NCI-H82 treated with DMSO at 0.1 percent for 48 hours (cell line): ENCODE measurements around the gene SFMBT1.

Experiments
- DNase-seq: peaks from one replicate; lab custom pipeline; 2025; ENCODE audit not compliant: unreplicated experiment; lab: John Stamatoyannopoulos, UW

SFMBT1 gene, protein sequence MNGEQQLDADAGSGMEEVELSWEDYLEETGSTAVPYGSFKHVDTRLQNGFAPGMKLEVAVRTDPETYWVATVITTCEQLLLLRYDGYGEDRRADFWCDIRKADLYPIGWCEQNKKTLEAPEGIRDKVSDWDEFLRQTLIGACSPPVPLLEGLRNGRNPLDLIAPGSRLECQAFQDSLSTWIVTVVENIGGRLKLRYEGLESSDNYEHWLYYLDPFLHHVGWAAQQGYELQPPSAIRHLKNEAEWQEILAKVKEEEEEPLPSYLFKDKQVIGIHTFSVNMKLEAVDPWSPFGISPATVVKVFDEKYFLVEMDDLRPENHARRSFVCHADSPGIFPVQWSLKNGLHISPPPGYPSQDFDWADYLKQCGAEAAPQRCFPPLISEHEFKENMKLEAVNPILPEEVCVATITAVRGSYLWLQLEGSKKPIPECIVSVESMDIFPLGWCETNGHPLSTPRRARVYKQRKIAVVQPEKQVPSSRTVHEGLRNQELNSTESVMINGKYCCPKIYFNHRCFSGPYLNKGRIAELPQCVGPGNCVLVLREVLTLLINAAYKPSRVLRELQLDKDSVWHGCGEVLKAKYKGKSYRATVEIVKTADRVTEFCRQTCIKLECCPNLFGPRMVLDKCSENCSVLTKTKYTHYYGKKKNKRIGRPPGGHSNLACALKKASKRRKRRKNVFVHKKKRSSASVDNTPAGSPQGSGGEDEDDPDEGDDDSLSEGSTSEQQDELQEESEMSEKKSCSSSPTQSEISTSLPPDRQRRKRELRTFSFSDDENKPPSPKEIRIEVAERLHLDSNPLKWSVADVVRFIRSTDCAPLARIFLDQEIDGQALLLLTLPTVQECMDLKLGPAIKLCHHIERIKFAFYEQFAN

DNA sequence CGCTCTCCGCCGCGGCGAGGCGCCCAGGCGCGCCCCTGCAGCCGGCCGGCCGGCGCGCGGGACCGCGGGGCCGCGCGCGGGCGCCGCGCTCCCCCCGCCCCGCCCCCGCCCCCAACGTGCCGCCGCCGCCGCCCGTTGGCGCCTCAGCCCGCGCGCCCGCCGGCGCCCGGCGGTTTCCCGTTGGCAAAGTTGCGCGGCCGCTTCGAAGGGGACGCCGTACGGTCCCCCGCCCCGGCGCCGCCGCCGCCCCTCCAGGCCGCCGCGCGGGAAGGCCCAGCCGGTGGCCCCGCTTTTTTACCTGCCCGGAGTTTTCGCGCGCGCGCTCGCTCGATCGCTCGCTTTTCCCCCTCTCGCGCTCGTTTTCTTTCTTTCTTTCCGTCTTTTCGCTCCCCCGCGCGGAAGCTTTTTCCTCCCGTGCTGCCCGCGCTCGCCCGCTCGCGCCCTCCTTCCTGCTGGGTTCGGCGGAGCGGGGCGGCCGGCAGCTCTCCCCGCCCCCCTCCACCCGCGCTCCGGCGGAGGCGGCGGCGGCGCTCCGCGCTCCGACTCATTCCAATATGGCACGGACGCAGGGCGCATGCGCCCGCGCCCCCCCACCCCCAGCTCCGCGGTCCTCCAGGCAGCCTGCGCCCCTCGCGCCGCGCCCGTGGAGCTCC is at the start of gene SFMBT1:
SFMBT1 (minus strand) TSS at position 556 of the 653 bp plus-strand sequence. CDS start 76,945 bp downstream, outside the sequence.
- DNase-seq: peak; percentile 30

DNA sequence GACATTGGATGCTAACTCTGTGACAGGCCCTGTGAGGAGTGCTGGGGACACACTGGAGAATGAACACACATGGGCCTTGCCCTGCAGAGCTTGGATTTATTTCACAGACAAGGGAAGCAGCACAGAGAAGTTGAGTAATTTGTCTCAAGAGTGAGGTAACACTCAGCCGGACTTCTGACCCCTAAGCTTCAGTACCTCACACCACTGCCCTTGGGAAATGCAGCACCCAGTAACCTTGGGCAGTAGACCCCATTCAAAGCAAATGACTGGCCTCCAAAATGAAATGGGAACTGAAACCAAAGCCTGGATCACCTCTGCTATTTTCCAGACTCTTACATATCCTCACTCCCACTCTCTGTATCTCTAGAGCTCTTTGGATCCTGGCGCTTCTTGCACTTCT is 47.1 kb upstream of the SFMBT1 start:
- no peak for DNase-seq

DNA sequence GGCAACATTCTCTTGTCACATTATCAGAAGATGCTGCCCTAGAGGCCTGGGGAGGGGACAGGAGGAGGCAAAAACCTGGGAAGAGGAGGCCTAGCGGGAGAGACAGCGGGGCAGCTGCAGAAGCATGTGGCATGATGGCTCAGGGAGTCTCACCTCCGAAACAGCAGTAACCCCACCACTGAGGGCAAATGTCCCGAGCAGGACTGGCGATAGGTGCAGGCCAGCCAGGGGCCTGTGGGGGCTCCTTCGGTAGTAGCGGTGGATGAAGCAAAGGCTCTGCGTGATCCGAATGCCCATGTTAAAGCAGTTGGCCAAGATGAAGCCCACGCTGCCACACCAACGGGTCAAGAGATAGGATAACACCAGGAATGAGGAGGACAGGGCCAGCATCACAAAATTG is 46.3 kb upstream of the SFMBT1 start:
- no peak for DNase-seq

DNA sequence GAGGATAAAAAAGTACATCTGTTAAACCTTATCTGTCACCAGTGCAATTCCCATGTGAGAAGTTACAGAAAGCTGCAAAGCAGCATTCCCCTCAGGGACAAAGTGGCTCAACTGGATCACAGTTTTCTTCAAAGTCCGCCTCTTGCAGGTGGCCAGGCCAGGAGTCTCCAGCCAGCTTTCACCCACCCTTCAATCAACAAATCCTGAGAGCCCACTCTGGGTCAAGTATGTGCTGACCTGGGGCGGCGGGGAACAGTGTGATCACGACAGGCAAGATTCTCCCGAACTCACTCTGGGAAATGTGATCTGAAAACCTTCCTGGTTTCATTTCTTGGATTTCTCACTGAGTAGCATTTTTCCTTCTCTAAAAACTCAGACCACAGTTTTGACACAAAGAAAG is 45.1 kb upstream of the SFMBT1 start:
- DNase-seq: no peak

DNA sequence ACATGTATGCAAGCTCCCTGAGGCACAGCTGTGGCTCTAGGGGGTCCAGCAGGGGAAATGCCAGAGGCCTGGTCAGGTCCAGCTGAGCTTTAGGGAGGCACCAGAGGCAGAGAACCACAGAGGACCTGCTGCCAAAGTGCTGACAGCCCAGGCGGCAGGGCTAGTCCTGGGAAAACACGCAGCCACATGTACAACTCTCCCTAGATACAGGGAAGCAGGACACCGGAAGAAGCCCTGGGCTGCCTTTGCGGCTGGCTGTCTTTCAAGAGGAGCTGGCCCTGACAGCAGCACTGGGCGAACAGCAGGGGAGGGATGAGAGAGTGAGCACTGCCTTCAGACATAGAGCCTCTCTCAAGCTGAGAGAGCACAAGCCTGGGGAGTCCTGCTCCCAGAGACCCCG is 43.6 kb upstream of the SFMBT1 start:
- DNase-seq: no peak

DNA sequence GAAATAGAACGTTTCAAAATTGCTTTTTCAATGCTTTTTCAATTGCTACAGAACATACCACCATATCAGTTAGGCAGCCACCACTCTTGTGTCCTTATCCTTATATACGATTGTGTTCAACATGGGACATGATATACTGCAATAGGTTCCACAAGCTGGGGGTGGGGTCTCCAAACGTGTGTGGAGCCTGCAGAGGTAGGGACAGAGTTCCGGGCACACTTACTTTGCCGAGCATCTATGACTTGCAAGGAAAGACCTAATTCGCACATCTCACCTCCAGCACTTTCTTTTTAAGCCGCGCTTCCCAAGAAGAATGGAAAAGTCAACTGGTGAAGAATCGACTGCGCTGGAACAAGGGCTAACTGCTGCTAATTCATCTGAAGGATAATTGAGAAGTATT is 39.6 kb upstream of the SFMBT1 start:
- no peak for DNase-seq

DNA sequence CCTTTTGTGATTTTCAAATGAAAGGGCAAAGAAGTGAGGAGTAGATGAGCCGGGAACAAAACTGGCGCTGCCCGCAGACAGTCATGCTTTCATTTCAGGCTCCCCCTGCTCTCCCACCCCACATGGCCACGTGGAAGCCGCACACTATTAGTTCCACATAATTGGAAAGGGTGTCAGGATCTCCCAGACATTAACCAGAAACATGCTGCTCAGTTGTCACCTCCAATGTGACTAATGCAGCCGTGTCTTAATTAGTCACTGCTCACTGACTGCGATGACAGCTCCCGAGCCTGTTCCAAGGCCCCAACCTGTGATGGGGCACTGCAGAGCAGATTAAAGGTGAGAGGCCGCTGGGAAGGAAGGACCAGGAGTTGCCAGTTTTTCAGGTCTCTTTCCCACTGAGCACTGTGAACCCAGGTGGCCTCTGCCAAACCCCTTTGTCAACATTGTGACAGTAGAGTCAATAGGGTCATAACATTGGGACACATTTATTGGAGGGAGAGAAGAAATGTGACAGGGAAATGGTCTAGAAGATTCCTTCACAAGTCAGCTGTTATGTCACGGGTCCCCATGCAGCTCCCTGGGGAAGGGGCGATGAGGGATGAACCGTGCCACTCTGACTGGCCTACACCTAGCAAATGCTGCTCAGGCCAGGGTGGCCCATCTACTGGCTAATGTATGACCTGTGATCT is 38.6 kb upstream of the SFMBT1 start:
- DNase-seq: no peak

DNA sequence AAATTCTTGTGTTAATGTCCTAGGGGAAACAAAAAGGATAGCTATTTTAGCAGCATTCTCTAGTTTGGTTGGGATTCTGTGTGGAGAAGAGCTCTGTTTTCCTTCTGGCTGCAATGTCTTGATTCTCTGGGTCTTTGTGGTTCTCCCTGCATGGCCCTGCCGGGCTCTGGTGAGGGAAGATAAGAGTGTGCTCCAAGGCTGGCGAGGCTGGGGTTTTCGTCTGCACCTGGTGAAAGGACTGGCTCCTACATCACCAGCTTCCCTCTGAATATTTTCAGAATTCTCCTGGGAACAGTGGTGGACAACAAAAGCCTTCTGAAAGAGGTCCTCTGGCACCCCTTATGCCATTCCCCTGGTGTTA is 38.1 kb upstream of the SFMBT1 start:
- no peak for DNase-seq

DNA sequence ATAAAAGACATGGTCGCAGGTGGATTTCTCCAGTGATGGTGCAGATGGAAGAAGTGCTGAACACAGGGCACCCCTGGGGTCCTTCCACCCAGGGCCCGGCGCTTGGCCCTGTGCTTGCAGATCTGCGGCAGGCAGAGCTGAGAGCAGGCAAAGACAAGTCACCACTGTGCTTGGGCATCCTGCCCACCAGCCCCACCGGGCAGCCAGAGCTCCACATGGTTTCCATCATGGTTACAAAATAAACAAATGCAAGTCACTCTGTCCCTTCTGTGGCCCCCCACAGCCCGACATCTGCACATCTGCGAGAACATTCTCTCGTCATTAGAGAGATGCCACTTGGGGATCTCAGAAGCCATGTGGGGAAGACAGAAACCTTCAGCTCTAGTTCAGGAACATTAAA is 37.6 kb upstream of the SFMBT1 start:
- no peak for DNase-seq

DNA sequence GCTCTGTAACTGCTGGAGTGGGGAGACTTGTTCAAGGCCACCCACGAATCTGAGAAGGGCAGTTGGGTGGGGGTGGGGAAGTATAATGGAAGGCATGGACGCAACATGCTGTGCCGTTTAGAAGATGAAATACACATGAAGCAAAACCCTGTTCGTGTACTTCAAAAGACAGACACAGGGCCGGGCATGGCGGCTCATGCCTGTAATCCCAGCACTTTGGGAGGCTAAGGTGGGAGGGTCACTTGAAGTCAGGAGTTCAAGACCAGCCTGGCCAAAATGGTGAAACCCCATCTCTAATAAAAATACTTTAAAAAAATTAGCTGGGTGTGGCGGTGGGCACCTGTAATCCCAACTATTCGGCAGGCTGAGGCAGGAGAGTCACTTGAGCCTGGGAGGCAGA is 36.9 kb upstream of the SFMBT1 start:
- no peak for DNase-seq

DNA sequence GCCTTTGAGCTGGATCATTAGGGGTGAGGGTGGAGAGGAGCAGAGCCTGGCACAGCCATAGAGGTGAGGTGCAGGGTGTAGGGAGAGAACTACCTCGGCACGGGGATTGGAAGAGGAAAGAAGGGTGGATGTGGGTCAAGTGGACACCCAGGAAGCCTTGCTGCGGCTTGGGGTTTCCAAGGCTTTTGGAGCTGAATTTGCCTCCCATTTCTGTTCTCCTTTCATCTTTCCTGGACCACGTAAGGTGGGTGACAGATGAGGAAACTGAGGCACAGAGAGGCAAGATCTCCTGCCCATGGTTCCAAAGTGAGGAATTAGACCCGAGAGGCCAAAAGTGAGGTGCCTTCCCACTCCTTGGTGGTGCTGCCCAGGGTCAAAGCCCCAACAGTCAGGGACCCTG is 35.4 kb upstream of the SFMBT1 start:
- DNase-seq: no peak

DNA sequence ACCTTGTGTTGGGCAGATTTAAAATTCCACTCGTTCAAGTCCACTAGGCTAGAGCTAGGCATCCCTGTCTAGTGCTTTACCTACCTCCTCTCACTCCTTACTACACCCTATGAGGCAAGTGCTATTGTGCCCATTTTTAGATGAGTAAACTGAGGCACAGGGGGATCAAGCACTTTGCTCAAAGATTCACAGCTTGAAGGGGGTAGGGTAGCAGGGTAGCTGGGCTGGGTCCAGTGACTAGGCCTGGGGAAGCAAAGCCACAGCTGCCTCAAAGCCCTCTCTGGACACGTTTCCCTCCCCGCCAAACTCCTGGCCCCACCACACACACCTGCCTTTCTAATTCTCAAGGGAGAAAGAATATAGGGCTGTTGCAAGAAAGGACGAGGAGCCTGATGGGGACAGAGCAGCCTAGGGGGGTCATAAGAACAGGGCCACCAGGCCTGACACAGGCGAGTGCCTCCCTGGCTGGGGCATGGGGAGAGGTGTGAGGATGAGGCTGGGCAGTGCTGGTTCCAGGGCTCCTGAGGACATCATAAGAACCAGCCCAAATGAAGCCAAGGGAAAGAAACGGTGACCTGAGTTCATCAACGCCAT is 34.8 kb upstream of the SFMBT1 start:
- no peak for DNase-seq

DNA sequence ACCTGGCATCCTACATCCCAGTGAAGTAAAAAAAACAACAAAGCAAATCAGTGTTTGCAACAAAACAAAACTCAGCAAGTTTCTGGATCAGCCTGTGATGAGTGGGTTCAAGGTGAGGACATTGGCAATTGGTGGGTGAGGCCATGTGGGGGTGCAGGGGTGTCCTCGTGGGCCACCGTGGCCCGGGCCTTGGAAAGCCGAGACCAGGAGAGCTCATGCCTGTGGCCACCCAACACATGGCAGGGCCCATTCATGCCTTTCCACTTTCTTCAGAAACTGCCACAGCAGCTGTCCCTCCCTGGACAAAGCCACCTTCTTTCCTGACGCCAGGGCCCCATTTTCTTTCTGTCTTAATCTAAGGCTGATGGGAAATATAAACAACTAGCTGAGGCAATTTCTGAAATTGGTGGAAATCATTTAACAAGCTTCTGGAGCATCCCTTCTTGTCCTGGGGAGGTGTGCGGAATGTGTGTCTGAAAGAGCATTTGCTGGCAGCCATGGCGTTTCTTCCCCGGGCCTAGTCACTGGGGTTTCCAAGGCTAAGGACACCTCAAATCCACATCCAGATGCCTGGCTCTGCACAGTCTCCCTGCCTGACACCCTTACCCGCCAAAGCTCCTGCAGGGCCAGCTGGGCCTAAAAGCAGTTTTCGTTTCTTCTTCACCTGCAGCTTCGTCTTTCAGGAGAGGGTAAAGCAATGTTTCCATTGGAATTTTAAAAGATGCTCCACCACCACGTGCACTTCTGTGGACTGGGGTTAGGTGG is 34.1 kb upstream of the SFMBT1 start:
- no peak for DNase-seq

DNA sequence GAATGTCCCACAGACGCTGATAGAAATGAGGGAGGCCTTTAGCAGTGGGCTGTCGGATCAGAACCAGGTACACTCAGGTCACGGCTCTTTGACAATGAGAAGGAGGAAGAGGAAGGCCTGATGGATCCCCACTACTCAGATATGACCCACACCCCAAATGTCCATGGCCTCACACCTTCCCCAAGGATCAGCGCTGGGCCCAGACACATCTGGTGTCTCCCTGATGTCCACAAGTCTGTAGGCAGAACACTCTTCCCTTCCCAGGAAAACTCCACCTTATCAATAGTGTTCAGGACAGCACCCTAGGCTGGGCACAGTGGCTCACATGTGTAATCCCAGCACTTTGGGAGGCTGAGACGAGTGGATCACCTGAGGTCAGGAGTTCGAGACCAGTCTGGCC is 33.3 kb upstream of the SFMBT1 start:
- no peak for DNase-seq

DNA sequence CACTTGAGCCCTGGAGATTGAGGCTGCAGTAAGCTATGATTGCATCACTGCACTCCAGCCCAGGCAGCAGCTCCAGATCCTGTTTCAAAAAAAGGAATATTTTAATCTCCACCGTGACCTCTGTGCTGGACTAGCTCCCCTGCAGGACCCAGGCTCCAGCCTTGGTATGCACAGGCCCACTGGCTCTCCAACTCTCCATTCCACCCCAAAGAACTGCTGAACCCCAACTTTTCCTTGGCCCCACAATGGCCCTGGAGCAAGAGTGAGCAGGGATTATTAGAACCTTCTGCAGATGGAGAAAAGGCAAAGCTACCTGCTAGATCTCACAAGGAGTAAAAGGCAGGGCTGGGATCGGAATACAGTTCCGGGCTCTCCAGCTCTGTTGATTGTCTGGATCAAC is 32.8 kb upstream of the SFMBT1 start:
- DNase-seq: no peak

DNA sequence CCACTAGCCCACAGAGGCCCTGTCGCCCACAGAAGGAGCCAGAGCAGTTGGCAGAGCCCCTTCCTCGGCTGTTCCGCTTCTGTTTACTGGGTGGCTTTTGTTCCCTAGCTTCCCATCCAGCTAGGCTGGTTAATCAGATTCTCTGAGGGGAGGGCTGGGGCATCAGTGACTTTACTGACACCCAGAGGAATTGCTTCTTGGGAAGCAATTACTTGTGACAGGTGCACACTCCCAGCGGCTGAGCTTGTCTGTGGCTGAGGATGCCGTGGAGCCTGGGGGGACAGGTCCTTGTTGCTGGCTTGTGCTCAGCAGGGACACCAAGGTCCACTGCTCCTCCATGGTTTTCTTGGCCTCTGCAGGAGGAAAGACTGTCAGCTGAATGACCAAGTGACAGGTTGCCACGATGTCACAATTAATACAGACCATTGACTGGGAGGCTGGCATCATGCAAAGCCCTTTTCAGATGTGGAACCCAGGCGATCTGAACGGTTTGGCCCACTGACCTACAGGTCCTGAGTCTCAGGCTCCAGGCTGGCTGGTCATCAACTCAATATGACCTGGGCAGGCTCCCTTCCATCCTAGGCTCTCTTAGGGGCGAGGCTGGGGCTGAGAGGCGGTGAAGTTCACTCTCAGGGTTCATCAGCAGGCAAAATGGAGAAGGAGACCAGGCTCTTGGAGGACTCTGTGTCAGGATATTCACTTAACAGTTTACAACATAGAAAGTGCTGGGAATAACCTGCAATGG is 31.8 kb upstream of the SFMBT1 start:
- DNase-seq: no peak

DNA sequence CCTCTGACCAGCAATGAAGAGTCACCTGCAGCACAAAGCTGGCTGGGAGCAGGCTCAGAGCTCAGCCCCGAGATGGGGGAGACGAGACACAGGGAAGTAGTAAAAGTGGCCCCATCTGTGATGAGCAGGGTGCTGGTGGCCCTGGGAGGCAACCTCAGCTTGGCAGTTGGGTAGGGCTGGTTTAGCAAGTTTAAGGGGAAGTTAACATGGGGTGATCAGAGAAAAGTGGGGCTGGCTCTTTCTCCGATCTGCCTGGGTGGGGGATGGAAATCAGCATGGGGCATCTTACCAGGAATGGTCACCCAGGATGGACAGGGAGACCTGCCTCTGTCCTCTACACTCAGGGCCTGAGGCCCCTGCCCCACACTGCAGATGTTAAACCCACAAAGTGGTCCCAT is 29.9 kb upstream of the SFMBT1 start:
- no peak for DNase-seq

DNA sequence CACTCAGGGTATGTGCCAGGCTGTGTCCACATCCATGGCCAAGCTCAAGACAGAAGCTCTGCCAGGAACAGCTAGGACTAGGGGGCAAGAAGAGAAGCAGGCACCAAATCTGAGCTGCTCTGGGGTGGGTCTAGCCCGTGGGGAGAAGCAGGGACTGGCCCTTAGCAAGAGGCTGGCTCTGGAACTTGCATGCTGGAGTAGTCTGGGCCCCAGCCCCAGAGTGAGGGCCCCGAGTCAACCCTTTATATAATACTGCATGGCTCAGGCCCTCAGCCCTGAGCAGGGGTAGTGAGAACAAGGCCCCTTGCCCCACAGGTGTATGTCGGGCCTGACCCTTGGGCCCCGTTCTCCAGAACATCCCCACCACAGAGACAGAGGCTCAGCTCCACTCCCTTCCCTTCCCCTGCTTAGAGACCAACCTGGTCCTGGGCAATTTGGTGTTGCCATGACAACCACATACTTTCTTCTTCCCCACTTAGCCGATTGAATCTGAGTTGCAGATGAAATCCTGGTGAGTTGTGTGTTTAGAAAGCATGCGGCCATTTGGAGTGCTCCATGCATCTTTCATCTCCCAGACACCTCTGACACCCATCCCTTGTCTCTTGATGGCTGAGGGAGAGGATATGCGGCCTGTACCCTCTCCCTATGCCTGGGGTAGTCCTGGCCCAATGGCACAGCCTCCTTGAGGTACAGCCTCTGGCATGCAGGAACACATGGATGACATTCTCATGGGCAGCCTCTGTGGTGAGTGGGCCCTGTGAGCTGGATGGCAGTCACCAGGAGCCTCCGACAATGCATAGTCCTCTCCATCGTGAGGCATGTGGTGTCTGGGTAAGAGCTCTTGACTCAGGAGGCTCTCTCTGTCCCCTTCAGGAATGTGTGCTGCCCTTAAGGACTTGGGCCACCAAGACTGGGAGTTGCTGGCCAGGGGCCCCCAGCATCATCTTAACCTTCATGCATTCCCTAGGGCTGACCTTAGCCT is 29.2 kb upstream of the SFMBT1 start:
- DNase-seq: no peak
